ENCODE data around the gene LAD1.

GRCh38 chr1:201420608-201421002, 21.5 kb upstream of the LAD1 start:
- TF ChIP-seq HDGF (IDR thresholded peaks at IDR 0.05; ENCODE audit: borderline replicate concordance) (no peak), LEF1 (IDR thresholded peaks at IDR 0.05; ENCODE audit: borderline replicate concordance) (no peak), BHLHE40 (IDR thresholded peaks at IDR 0.05; ENCODE audit: borderline replicate concordance) (no peak), L3MBTL2 (conservative IDR thresholded peaks at IDR 0.05) (no peak), SP1 (IDR thresholded peaks at IDR 0.05) (no peak), FOXM1 (IDR thresholded peaks at IDR 0.05; ENCODE audit: borderline replicate concordance) (no peak), ARNT (IDR thresholded peaks at IDR 0.05) (no peak), SUZ12 (IDR thresholded peaks at IDR 0.05) (no peak), ELF4 (IDR thresholded peaks at IDR 0.05) (no peak)

All from HEK293T (cell line).